GM19193 (cell line): ENCODE measurements around the gene ATF6B.

ENCODE experiments used
- POLR2A ChIP-seq: IDR thresholded peaks from 4 replicates; pipeline ENCODE4 v1.6.1; 2011; ENCODE audit not compliant: insufficient read depth, insufficient read length; ENCODE audit errors: extremely low read depth

ATF6B gene

DNA sequence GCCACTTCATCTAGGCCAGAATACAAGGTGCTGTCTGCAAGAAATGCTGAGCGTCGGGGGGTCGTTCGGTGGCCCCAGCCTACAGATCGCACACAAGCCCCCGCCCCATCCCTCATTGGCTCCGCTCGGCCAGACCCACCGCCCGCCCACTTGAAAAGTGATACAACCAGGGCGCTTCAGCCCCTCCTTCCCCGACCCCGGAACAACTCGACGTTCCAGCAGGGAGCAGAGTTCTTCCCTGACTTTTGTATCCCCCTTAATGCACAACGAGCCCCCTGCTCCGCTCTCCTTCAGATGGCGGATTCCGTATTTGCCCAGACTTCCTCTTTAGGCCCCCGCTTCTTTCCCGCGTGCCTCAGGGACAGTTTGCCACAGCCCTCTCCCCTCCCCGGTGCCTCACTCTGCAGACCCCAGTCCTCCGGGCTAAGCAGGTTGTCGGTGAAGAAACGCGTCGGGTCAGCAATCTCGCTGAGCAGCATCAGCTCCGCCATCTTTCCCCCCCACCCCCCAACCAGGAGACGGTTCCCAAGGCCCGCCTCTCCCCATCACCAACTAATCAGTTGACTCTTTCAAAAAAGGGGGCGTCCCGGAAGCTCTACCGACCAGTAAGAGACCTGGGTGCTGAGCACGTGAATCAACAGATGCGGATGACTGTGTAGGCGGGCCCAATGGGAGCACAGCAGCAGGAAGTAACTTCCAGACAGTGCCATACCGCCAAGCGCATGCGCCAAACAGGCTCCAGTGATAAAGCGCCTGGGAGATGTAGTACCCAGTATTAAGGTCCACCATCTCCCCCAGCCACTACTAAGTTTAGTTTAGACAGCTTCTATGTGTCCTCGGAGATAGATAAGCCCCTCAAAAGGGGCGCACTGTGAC is at the start of gene ATF6B:
TSS of gene ATF6B (minus strand) at position 530 of the 876 bp plus-strand sequence. CDS start at position 491, 39 bp downstream.
- TF ChIP-seq POLR2A = peak; percentile 78

DNA sequence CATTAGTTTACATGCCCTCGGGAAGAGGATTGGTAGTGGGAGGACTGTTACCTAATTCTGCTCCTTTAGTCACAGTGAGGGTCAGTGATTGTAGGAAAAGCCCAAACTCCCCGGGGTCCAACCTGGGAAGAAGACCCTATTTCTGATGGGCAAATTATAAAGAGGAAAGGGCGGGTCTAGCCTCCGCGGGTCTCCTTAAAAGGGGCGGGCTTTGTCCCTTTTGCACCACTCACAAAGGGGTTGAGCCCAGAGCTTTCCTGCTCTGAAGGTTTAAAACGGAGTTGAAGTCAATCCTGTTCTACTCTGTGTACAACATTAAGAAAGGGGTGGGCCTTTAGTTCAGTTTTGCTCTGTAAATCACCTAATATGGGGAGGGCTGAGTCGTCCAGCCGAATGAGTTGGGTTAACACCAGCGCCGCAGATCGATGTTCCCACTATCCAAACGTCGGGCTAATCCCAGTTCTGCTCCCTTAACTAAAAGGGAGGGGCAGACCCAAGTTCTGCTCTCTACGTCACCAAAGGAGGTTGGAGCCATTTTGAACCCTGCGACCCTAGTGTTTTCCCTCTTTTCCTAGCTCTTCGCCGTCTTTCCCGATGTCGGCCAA is 49.2 kb upstream of the ATF6B start:
- peak; percentile 47 for TF ChIP-seq POLR2A

DNA sequence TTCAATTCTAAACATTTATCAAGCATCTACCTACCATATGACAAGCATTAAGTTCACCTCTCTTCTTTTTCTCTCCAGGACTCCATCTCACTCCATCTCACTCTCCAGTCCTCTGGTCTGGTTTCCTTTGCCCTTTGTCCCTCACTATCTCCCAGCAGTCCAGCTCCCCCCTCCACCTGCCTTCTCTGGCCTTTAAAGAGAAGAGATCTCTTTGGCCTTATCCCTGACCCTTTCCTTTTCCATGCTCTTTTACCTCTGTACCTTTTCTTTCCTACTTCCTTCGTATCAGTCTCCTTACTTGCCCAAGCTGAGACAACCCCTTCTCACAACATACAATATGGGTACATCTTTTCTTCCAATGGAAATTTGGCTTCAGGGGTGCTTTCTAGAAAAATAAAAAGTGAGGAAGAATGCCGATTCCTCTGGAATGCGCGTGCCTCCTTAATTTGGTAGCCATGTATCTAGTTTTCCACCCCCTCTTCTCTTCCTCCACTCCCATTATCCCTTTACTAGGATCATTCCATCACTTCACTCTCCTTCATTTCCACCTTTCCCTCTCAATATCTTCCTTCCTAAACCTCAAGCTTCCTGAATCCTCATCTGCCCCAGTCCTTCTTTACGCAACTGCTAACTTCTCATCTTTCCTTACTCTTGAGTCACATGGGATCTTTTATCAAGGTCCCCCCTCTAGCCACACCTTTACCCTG is 48.6 kb upstream of the ATF6B start:
- no peak for TF ChIP-seq POLR2A

DNA sequence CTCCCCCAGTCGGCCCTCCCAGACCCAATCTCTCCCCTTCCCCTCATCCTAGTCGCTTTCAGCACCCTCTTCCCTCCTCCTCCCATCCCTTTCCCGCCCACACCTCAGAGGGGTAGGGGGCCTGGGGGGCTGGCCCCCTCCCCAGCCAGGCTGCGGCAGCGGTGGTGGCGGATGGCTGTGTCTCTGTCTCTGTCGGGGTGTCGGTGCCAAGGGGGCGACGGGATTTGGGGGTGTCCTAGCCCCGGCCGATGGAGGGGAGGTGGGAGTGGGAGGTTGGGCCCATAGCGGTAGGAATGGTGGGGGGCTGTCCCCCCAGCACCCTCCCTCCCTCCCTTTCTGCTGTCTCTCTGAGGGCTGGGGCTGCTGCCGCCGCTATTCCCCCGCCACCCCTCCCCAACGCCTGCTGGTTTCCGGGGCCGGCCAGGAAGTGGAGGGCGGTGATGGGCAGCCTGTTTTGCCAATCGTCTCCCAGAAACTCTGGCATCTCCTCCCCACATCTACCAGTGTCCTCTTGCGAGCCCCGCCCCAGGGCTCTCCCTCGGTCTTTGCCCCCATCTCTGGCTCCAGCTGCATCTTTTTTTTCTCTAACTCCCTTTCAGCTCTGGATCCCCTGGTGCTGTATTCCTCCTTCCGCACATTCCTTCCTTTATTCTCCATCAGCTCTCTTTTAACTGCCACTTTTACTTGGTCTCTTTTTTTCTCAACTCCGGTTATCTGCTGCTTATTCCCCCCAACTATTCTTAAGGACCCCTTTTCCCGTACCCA is 47.8 kb upstream of the ATF6B start, which contains the start of gene AGPAT1:
TSS of gene AGPAT1 (minus strand) at position 374 of the 765 bp plus-strand sequence. CDS start 4,588 bp downstream, outside the sequence.
- peak; percentile 71 for TF ChIP-seq POLR2A

DNA sequence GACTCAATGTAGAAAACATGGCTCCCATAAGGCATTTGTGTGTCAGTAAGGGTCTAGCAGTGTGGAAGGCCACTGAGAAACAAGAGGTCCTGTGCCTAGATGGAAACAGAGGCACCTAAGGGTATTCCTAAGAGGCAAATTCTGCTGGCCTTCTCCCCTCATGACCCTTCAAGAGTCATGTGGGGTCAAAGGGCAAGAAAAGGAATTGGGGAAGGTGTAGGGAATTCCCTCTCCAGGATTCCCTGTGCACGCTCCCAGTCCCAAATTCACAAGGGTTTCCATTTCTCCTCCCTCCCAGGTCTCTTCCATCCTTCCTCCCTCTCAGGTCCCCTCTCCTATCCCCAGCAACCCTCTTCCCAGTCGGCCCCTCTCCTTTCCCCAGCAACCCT is 47.3 kb upstream of the ATF6B start:
- TF ChIP-seq POLR2A = no peak

DNA sequence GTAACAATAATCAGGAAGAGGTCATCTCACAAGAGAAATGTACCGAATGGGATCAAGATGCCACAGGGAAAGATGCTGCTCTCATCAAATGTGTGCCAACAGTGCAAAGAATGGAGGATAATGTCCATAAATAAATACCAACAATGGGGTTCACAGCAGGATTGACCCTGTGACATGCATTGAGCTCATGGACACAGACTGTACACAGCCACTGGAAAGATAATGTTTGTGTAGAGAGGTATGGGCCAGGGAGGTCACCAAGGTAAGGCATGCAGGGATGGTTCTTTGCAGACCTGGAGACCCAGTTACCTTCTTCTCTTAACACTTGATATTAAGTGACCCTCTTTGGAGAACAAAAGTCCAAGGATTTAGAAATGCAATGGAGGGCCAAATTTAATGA is 46.4 kb upstream of the ATF6B start:
- TF ChIP-seq POLR2A = no peak

DNA sequence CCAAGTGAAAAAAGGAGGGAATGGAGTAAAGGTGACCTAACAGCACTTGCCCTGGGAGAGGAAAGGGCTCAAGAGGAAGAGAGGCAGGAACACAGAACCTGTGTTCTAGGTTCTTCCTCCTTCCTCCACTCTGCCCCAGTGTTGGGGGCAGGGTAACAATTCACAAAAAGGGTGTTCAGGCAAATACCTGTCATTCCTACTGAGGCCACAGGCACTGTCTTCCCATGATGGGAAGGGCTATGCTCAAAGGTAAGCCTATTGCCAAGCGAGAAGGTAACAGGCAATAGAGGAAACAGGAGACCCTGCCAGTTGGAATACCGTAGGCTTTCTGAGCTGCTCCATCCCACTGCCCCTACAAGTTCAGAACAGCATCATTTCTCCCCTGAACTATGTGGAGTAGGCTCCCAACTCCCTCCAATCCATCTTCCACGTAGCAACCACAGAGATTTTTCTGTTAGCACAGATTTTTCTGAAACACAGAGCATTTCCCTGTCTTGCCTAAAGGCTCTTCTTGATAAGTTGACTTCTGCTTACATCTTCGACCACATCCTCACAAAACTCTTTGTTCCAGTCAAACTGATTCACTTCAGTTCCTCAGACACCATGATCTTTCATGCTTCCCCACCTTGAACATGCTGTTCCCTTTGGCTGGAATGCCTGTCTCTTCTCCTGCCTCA is 45.1 kb upstream of the ATF6B start:
- no peak for TF ChIP-seq POLR2A

DNA sequence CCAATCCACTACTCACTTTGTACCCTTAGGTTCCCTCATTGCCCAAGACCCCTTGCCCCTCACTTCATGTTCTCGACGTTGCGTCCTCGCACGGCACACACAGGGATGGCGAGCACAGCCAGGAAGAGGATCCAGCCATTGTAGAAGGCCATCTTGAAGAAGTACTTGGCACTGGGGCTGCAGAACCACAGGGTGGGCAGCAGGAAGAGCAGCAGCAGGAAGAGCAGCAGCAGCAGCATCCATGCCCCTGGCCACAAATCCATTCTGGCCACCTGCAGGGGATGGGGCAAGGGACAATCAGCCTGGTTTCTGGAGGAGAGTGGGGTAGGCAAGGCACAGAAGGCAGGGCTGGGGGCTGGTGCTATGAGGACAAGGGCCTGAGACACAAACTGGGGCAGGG is 43.2 kb upstream of the ATF6B start:
- TF ChIP-seq POLR2A = no peak

DNA sequence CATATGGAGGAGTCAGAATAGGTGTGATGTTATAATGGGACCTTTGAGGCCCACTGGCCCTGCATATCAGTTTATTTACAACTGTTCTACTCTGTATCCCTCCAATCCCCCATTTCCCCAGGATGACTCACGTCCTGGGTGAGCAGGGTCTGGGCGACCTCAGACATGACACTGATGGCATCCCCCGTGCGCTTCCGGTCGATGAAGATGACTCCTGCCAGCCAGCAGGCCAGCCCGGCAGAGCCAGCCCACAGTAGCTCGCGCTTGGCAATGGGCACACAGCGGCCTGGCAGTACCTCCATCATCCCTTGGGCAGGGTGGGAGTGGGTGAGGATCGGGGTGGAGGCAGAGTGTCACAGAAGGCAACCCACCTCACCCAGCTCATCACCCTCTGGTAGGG is 42.2 kb upstream of the ATF6B start:
- TF ChIP-seq POLR2A = no peak

DNA sequence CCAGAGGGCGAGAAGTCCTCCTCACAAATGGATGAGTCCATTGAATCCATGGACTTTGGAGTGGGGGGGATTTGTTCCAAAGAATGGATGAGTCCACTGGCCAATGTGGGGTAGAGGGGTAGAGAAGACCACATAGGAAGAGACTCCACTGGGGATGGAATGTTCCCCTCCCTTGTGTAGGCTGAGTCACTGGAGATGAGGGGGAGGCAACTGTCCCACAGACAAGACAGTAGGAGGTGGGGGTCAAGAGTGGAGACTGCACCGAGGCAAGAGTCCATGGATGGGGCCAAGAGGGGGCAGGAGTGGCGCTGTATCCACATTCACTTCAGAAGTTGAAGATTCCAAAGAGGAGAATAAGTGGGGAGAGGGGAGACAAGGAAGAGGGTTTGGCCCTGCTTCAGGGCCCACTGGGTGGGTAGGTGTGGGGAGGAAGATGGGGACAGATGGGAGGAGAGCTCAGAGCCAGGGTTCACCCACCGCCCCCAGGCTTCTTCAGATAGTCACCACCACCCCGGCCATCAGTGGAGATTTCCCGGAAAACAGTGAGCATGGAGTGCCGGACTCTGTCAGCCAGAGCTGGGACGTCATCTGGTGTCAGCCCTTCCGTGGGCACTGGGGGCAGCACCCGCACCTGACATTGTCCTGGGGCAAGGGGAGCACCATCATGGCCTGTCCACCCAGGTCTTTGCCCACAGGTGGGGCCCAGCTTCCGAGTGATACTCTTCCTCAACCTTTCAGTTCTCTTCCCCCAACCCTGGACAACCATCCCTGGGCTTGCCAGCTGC is 41.0 kb upstream of the ATF6B start:
- TF ChIP-seq POLR2A = no peak

DNA sequence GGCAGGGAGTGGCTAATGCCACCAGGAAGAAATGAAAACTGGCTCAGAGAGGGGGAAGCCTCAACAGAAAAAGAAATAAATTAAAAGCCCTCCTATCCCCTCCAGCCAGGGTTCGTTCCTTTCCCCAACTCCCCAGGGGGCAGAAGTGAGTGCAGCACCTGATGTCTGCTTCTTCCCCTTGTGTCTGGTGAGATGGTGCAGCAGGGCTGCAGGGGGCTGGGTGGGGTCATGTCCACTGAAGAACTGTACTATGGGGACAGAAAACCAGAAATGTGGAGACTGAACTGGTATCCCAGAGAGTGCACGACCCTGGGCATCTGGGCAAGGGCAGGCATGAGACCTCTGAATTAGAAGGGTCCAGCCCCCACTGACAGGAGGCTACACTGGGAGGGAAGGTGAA is 40.3 kb upstream of the ATF6B start:
- no peak for TF ChIP-seq POLR2A

DNA sequence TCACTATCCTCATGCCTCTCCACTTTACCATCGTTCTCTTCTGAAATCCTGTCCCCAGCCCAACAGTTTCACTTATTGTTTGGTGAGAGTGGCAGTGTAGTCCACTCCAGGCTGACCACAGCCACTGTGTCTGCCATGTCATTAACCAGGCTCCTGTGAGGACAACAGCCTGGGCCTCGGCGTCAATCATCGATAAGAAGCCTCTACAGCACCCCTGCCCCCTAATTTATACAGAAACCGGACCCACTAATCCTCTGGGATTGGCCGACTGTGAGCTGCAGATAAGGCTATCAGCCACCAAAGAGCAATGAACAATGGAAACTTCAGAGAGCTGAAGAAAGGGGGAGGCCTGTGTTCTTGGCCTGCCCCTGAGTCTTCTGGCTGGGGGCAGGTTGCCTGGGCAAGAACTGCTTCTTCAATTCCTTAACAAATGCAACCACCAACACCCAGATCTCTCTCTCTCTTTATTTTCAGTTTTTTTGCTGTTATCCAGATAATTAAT is 39.8 kb upstream of the ATF6B start:
- no peak for TF ChIP-seq POLR2A

DNA sequence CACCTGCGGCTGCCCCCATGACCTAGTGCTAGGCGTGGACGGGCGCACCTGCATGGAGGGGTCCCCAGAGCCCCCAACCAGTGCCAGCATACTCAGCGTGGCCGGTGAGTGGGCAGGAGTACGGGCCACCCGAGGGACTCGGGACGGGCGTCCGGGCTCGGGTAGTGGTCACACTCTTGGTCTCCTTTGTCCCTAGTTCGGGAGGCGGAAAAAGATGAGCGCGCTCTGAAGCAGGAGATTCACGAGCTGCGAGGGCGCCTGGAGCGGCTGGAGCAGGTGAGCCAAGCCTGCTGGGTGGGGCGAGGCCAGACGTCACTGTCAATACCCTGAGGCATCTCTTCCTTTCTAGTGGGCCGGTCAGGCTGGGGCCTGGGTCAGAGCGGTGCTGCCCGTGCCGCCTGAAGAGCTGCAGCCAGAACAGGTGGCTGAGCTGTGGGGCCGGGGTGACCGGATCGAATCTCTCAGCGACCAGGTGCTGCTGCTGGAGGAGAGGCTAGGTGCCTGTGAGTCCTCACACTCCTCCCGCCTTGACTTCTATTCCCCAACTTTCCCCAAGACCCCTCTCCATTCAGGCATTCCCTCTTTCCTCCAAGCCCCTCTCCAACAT is 39.2 kb upstream of the ATF6B start:
- no peak for TF ChIP-seq POLR2A
